B cell (primary cell): Measurements from ENCODE around the gene TAF11. TPM values are rescaled to one million over a fixed set of nuclear protein-coding genes. Genes with fewer than 3 reads are reported as not detected.

Source experiments
- ATAC-seq: fragments of 200-7000 bp; cut with Tn5 transposase; one replicate; pipeline ENCODE4 v1.10.0; 2021; ENCODE audit warnings: low read depth, mild to moderate bottlenecking, moderate number of reproducible peaks, moderate library complexity
- CTCF ChIA-PET: fragments of 350-600 bp; sonication (Branson Sonifier 250); formaldehyde crosslinking; loops from one replicate; lab custom pipeline; 2021; ENCODE audit warnings: antibody characterized with exemption, inconsistent platforms; lab: Charles Lee
- POLR2A ChIA-PET: fragments of 350-600 bp; sonication (Branson Sonifier 250); formaldehyde crosslinking; loops from one replicate; lab custom pipeline; 2021; ENCODE audit warnings: antibody characterized with exemption; lab: Charles Lee
- DNase-seq: peaks from one replicate; pipeline ENCODE4 v3.0.0; 2013
- H2AFZ ChIP-seq: 2 replicates; pipeline ENCODE4 v1.6.1; 2012; ENCODE audit warnings: mild to moderate bottlenecking, low read depth, low read length; ENCODE audit not compliant: insufficient read depth, poor library complexity, severe bottlenecking
- H3K27ac ChIP-seq, 2 donors: 1 replicate in 1 of 2; 2 replicates in 1 of 2; pipeline ENCODE4 v1.5.1; 2012 to 2013; ENCODE audit warnings: low read length in 2 of 2, mild to moderate bottlenecking in 2 of 2, moderate library complexity in 1 of 2
- H3K27me3 ChIP-seq, 4 experiments: fragments of 200-600 bp in 1 of 4; sonication (generic) in 1 of 4; replicated peaks in 1 of 4; 1 replicate in 2 of 4; 2 replicates in 2 of 4; pipeline versions ENCODE4 v1.6.1 to v1.7.0; 2013 to 2016; ENCODE audit warnings: low read length in 3 of 4, mild to moderate bottlenecking in 2 of 4, mixed read lengths in 1 of 4, moderate library complexity in 1 of 4; ENCODE audit not compliant: insufficient read depth in 4 of 4, control insufficient read depth in 3 of 4; ENCODE audit errors: control extremely low read depth in 1 of 4
- H3K36me3 ChIP-seq, 2 experiments: replicated peaks in 1 of 2; 1 replicate in 1 of 2; 2 replicates in 1 of 2; pipeline versions ENCODE4 v1.6.1 to v1.7.1; 2013; ENCODE audit warnings: low read length in 1 of 2; ENCODE audit not compliant: insufficient read depth in 2 of 2, control insufficient read depth in 1 of 2; ENCODE audit errors: control extremely low read depth in 1 of 2, extremely low read depth in 1 of 2
- H3K4me1 ChIP-seq, 2 donors: fragments of 200-600 bp in 1 of 2; sonication (generic) in 1 of 2; 1 replicate in 1 of 2; 2 replicates in 1 of 2; pipeline versions ENCODE4 v1.5.1 to v1.6.1; 2013 to 2017; ENCODE audit warnings: low read length in 2 of 2; ENCODE audit not compliant: control insufficient read depth in 2 of 2, insufficient read depth in 2 of 2
- H3K4me2 ChIP-seq: replicated peaks from 2 replicates; pipeline ENCODE3; 2012; ENCODE audit warnings: mild to moderate bottlenecking, low read depth, low read length; ENCODE audit not compliant: poor library complexity, severe bottlenecking
- H3K4me3 ChIP-seq, 5 experiments: fragments of 200-600 bp in 1 of 5; sonication (generic) in 1 of 5; 1 replicate in 3 of 5; 2 replicates in 2 of 5; pipeline versions ENCODE4 v1.5.1 to v1.7.0; 2011 to 2016; ENCODE audit warnings: low read length in 4 of 5, mild to moderate bottlenecking in 4 of 5, low read depth in 2 of 5, control low read depth in 1 of 5, moderate library complexity in 1 of 5; ENCODE audit not compliant: insufficient read depth in 1 of 5; ENCODE audit errors: control extremely low read depth in 1 of 5, extremely low read depth in 1 of 5
- H3K79me2 ChIP-seq: fragments of 200-600 bp; sonication (generic); one replicate; pipeline ENCODE4 v1.6.0; 2016; ENCODE audit warnings: low read length; ENCODE audit not compliant: control insufficient read depth, insufficient read depth
- H3K9ac ChIP-seq: fragments of 200-600 bp; sonication (generic); 2 replicates; pipeline ENCODE4 v1.6.1; 2017; ENCODE audit warnings: mild to moderate bottlenecking, low read length, moderate library complexity
- H3K9me3 ChIP-seq, 3 donors: one replicate each; pipeline versions ENCODE4 v1.6.1 to v1.7.1; 2013; ENCODE audit warnings: low read length in 2 of 3; ENCODE audit not compliant: control insufficient read depth in 2 of 3, insufficient read depth in 1 of 3; ENCODE audit errors: control extremely low read depth in 1 of 3
- H4K20me1 ChIP-seq: 2 replicates; pipeline ENCODE4 v1.6.0; 2012; ENCODE audit warnings: mild to moderate bottlenecking, low read length; ENCODE audit not compliant: insufficient read depth, control insufficient read depth, poor library complexity, severe bottlenecking
- H3K27ac Mint-ChIP-seq: one replicate; pipeline ENCODE4 v1.8.0; 2021; ENCODE audit warnings: mixed read lengths
- H3K27me3 Mint-ChIP-seq: one replicate; pipeline ENCODE4 v1.8.0; 2021; ENCODE audit warnings: mixed read lengths
- H3K4me1 Mint-ChIP-seq: one replicate; pipeline ENCODE4 v1.8.0; 2021; ENCODE audit warnings: mixed read lengths
- H3K4me3 Mint-ChIP-seq: one replicate; pipeline ENCODE4 v1.8.0; 2021; ENCODE audit warnings: mixed read lengths
- H3K9me3 Mint-ChIP-seq: one replicate; pipeline ENCODE4 v1.8.0; 2022; ENCODE audit warnings: mixed read lengths; ENCODE audit not compliant: insufficient read depth
- CTCF ChIP-seq: fragments of 200-600 bp; IDR thresholded peaks from one replicate; pipeline ENCODE4 v1.8.0; 2022; ENCODE audit warnings: antibody characterized with exemption, mild to moderate bottlenecking
- EZH2 ChIP-seq: IDR thresholded peaks from 2 replicates; pipeline ENCODE4 v1.6.1; 2012; ENCODE audit warnings: borderline replicate concordance, low read depth, mild to moderate bottlenecking, moderate library complexity, low read length; ENCODE audit not compliant: insufficient read depth, poor library complexity, severe bottlenecking
- WGBS: methylation state at CpG from one replicate; pipeline ENCODE4 v1.1.5; 2013; ENCODE audit warnings: missing lambda C conversion rate; ENCODE audit not compliant: insufficient coverage; 5-methylcytosine and 5-hydroxymethylcytosine counted together
- intact Hi-C: fragments of 100-400 bp; cut with micrococcal nuclease; formaldehyde crosslinking; loops from one replicate; pipeline ENCODE4 v1.10.0; 2022
- polyA plus RNA-seq: library from polyadenylated mRNA; depleted of rRNA; stranded (reverse); fragments of >200 nt; gene quantifications from 2 replicates; pipeline ENCODE4 v1.2.3, GENCODE V29; 2012
- total RNA-seq, 2 donors: library from RNA; stranded (reverse); fragments of 120-200 nt in 1 of 2; gene quantifications; 1 replicate in 1 of 2; 2 replicates in 1 of 2; pipeline versions ENCODE4 v1.2.3 to v1.2.4, GENCODE V29; 2013 to 2022

TAF11 gene
- total and polyA plus RNA-seq, 2 donors (not counting 1 experiment from before 2014, with no cell fraction given): 27.3 to 28.5 TPM

GRCh38 chr6:34911822-34912221 lies 24.0 kb upstream of the TAF11 start:
- CTCF ChIA-PET: no interaction called here

More at GRCh38 chr6:34911822-34912221, 24.0 kb upstream of the TAF11 start:
- H3K4me3 Mint-ChIP-seq: no peak overlapping the region
- Histone ChIP-seq H3K9ac (no peak overlapping the region), H3K27me3 (no peaks in the 10 kb centered on the region), H4K20me1 (peaks cover 15% of the 10 kb centered on the region), H3K4me2 (no peak overlapping the region), H3K4me3 (no peak overlapping the region), H3K27ac (no peak overlapping the region), H3K79me2 (peaks cover 15% of the 10 kb centered on the region), H3K36me3 (no peaks in the 10 kb centered on the region), H2AFZ (no peak overlapping the region), H3K4me1 (peaks cover 11 to 14% of the 10 kb centered on the region in 2 donors), H3K9me3 (no peaks in the 10 kb centered on the region)
- DNase-seq (no peak), ATAC-seq (no peak)
- 83% methylated on average over 1 of the region's 5 CpGs for WGBS
- no peaks in the 10 kb centered on the region for H3K9me3 Mint-ChIP-seq
- no peaks in the 10 kb centered on the region for H3K27me3 Mint-ChIP-seq
- POLR2A ChIA-PET: no interaction called here
- TF ChIP-seq CTCF (no peak), EZH2 (no peak)
- H3K27ac Mint-ChIP-seq: no peak overlapping the region
- intact Hi-C loops: loop anchor here (2.0 kb wide), 1 partner anchor 23 kb away; the partner anchor contains the start of genes ANKS1A and TAF11
- peaks cover 15% of the 10 kb centered on the region for H3K4me1 Mint-ChIP-seq
